GM19240 (cell line): ENCODE data around the gene NFAM1.

Experiments used
- DNase-seq: peaks from one replicate; pipeline ENCODE4 v3.0.0; 2011; ENCODE audit warnings: low spot score; ENCODE audit not compliant: insufficient read length

Gene NFAM1

GRCh38 chr22:42361523-42361922, 70.7 kb downstream of the NFAM1 start:
- no peak for DNase-seq

- DNase-seq, result no peak
Measured at GRCh38 chr22:42360348-42360747, 71.9 kb downstream of the NFAM1 start.

GRCh38 chr22:42358643-42359558, 73.3 kb downstream of the NFAM1 start:
- DNase-seq, result no peak

GRCh38 chr22:42357634-42358296, 74.4 kb downstream of the NFAM1 start:
- no peak for DNase-seq

GRCh38 chr22:42357221-42357620, 75.0 kb downstream of the NFAM1 start:
- no peak for DNase-seq

GRCh38 chr22:42356533-42356932, 75.7 kb downstream of the NFAM1 start:
- no peak for DNase-seq

GRCh38 chr22:42353883-42354727, 78.1 kb downstream of the NFAM1 start:
- no peak for DNase-seq

- no peak for DNase-seq
Measured at GRCh38 chr22:42350373-42350772, 81.8 kb downstream of the NFAM1 start.

GRCh38 chr22:42347281-42347824, 84.8 kb downstream of the NFAM1 start:
- no peak for DNase-seq

- no peak for DNase-seq
Measured at GRCh38 chr22:42346722-42347121, 85.5 kb downstream of the NFAM1 start.

GRCh38 chr22:42345458-42345857, 86.7 kb downstream of the NFAM1 start:
- DNase-seq, result no peak

- DNase-seq, result no peak
Measured at GRCh38 chr22:42344361-42344905, 87.8 kb downstream of the NFAM1 start.

- no peak for DNase-seq
Measured at GRCh38 chr22:42343531-42344081, 88.6 kb downstream of the NFAM1 start.

GRCh38 chr22:42343121-42343454, 89.1 kb downstream of the NFAM1 start:
- DNase-seq, result no peak

GRCh38 chr22:42342426-42343120, 89.6 kb downstream of the NFAM1 start:
- no peak for DNase-seq

- no peak for DNase-seq
Measured at GRCh38 chr22:42341779-42342178, 90.4 kb downstream of the NFAM1 start.

- no peak for DNase-seq
Measured at GRCh38 chr22:42340829-42341383, 91.3 kb downstream of the NFAM1 start.

- no peak for DNase-seq
Measured at GRCh38 chr22:42340150-42340549, 92.1 kb downstream of the NFAM1 start.

- DNase-seq, result no peak
Measured at GRCh38 chr22:42338479-42338878, 93.7 kb downstream of the NFAM1 start.

GRCh38 chr22:42337356-42337755, 94.8 kb downstream of the NFAM1 start:
- no peak for DNase-seq
